ENCODE results near the gene CFAP206.

The CFAP206 gene

DNA sequence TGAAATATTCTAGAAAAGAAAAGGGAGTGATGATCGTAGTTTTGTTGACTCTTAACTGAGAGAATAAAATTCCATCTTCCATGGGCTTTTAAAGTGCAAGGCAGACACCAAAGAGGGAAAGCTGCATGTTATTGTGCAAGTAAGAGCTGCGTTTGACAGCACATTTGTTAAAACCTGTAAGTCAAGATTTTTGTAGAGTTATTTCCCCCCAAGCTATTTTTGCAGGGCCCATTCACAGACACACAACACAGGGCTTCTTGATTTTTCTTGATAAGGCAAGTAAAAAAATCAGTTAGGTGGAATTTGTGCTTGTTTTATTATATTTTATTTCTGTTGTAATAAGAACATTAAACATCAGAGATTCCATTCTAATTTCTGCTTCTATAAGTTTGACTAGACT is 13.8 kb downstream of the CFAP206 start:
- Histone ChIP-seq H3K4me2 (no peak overlapping the region), H3K27ac (no peak overlapping the region), H3K9ac (no peak overlapping the region), H3K79me2 (ENCODE audit: insufficient read depth, low read depth) (no peaks in the 10 kb centered on the region), H3K36me3 (ENCODE audit: insufficient read depth) (no peaks in the 10 kb centered on the region), H4K20me1 (ENCODE audit: insufficient read depth) (no peaks in the 10 kb centered on the region), H3K4me3 (IDR thresholded peaks at IDR 0.05; ENCODE audit: insufficient read depth, low read depth, low read length) (no peak overlapping the region), H2AFZ (ENCODE audit: low read depth) (no peak overlapping the region), H3K27me3 (ENCODE audit: insufficient read depth, low read depth) (no peaks in the 10 kb centered on the region), H3K4me1 (ENCODE audit: low read depth, poor library complexity, severe bottlenecking) (no peaks in the 10 kb centered on the region)
- TF ChIP-seq, protein P1, sequence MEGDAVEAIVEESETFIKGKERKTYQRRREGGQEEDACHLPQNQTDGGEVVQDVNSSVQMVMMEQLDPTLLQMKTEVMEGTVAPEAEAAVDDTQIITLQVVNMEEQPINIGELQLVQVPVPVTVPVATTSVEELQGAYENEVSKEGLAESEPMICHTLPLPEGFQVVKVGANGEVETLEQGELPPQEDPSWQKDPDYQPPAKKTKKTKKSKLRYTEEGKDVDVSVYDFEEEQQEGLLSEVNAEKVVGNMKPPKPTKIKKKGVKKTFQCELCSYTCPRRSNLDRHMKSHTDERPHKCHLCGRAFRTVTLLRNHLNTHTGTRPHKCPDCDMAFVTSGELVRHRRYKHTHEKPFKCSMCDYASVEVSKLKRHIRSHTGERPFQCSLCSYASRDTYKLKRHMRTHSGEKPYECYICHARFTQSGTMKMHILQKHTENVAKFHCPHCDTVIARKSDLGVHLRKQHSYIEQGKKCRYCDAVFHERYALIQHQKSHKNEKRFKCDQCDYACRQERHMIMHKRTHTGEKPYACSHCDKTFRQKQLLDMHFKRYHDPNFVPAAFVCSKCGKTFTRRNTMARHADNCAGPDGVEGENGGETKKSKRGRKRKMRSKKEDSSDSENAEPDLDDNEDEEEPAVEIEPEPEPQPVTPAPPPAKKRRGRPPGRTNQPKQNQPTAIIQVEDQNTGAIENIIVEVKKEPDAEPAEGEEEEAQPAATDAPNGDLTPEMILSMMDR (conservative IDR thresholded peaks at IDR 0.05; ENCODE audit: low read depth, low read length), result no peak

DNA sequence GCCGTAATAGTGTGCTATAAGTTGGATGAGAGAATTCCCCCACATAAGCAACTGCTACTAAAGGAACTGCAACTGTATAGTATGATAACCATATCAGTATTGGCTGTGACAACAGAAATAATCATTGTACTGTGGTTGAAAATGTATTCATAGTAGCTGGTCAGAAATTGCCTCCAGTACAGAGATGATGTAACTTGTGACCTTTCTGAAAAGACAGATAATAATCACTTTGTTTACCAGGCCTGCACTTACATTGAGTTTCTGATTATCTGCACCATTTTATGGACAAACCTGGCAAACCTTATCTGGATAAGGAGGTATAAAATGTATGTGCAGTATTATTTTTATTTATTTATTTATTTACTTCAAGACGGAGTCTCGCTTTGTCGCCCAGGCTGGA is 19.0 kb downstream of the CFAP206 start:
- Histone ChIP-seq H3K4me1 (ENCODE audit: low read depth, poor library complexity, severe bottlenecking) (no peaks in the 10 kb centered on the region), H3K36me3 (ENCODE audit: insufficient read depth) (no peaks in the 10 kb centered on the region), H3K79me2 (ENCODE audit: insufficient read depth, low read depth) (no peaks in the 10 kb centered on the region), H3K9ac (no peak overlapping the region), H3K4me2 (no peak overlapping the region), H4K20me1 (ENCODE audit: insufficient read depth) (no peaks in the 10 kb centered on the region), H3K27ac (no peak overlapping the region), H3K27me3 (ENCODE audit: insufficient read depth, low read depth) (no peaks in the 10 kb centered on the region), H2AFZ (ENCODE audit: low read depth) (no peak overlapping the region), H3K4me3 (IDR thresholded peaks at IDR 0.05; ENCODE audit: insufficient read depth, low read depth, low read length) (no peak overlapping the region)
- TF ChIP-seq, protein P1 (conservative IDR thresholded peaks at IDR 0.05; ENCODE audit: low read depth, low read length), result no peak

DNA sequence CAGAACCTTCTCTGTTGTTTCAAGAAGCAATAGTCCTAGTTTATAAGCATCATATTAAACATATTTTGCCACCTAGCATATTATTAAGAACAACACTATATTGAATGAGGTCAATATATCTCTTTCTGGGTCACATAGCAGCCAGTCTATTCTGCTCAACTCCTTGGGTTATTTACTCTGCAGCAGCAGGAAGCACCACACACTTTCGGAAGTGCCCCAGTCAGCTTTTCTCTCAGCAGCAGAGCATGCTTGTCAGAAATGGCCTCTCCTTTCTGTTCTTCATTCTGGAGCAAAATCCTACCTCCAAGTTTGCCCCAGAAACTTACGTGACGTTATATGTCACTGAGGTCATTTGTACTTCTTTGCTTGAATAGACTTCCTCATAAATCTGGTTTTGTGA is 22.7 kb downstream of the CFAP206 start:
- Histone ChIP-seq H3K4me1 (ENCODE audit: low read depth, poor library complexity, severe bottlenecking) (no peaks in the 10 kb centered on the region), H3K4me2 (no peak overlapping the region), H3K79me2 (ENCODE audit: insufficient read depth, low read depth) (no peaks in the 10 kb centered on the region), H3K4me3 (IDR thresholded peaks at IDR 0.05; ENCODE audit: insufficient read depth, low read depth, low read length) (no peak overlapping the region), H3K9ac (no peak overlapping the region), H3K27ac (no peak overlapping the region), H3K27me3 (ENCODE audit: insufficient read depth, low read depth) (no peaks in the 10 kb centered on the region), H4K20me1 (ENCODE audit: insufficient read depth) (no peaks in the 10 kb centered on the region), H2AFZ (ENCODE audit: low read depth) (no peak overlapping the region), H3K36me3 (ENCODE audit: insufficient read depth) (no peaks in the 10 kb centered on the region)
- TF ChIP-seq, protein P1 (conservative IDR thresholded peaks at IDR 0.05; ENCODE audit: low read depth, low read length), result no peak

- no peaks in the 10 kb centered on the region for H3K4me1 ChIP-seq (ENCODE audit: low read depth, poor library complexity, severe bottlenecking)
- no peaks in the 10 kb centered on the region for H3K79me2 ChIP-seq (ENCODE audit: insufficient read depth, low read depth)
- no peak overlapping the region for H3K9ac ChIP-seq
- no peak overlapping the region for H3K4me3 ChIP-seq (IDR thresholded peaks at IDR 0.05; ENCODE audit: insufficient read depth, low read depth, low read length)
- H3K27me3 ChIP-seq (ENCODE audit: insufficient read depth, low read depth), result no peaks in the 10 kb centered on the region
- TF ChIP-seq, protein P1 (conservative IDR thresholded peaks at IDR 0.05; ENCODE audit: low read depth, low read length), result no peak
- H3K4me2 ChIP-seq, result no peak overlapping the region
- no peak overlapping the region for H3K27ac ChIP-seq
- no peaks in the 10 kb centered on the region for H3K36me3 ChIP-seq (ENCODE audit: insufficient read depth)
- H4K20me1 ChIP-seq (ENCODE audit: insufficient read depth), result no peaks in the 10 kb centered on the region
- no peak overlapping the region for H2AFZ ChIP-seq (ENCODE audit: low read depth)
These were observed 23.5 kb downstream of the CFAP206 start for GRCh38 chr6:87431263-87431662.
